Testis (tissue), 2 donors: ENCODE results near the gene WDR20.

Source experiments
- CTCF ChIP-seq, 3 experiments: fragments of 450-650 bp in 2 of 3; fragments of 200-600 bp in 1 of 3; sonication (generic) in 1 of 3; IDR thresholded peaks; one replicate each; pipeline ENCODE4 v1.5.1; 2016 to 2019; ENCODE audit warnings: antibody characterized with exemption in 3 of 3, mild to moderate bottlenecking in 2 of 3, moderate library complexity in 1 of 3
- POLR2A ChIP-seq: fragments of 450-650 bp; IDR thresholded peaks from one replicate; pipeline ENCODE4 v1.6.1; 2017; ENCODE audit warnings: antibody characterized with exemption, mild to moderate bottlenecking, moderate library complexity

GRCh38 chr14:102213984-102214658, 74.4 kb downstream of the WDR20 start:
- TF ChIP-seq CTCF (IDR thresholded peaks at IDR 0.05): no peak
- no peak for TF ChIP-seq POLR2A
